ENCODE results near the gene RHOT1.
"Not testable (repeated sequence)": the region's sequence is repeated elsewhere in the genome, so short reads cannot be mapped to it uniquely, and the experiment has no call there.

RHOT1 gene

DNA sequence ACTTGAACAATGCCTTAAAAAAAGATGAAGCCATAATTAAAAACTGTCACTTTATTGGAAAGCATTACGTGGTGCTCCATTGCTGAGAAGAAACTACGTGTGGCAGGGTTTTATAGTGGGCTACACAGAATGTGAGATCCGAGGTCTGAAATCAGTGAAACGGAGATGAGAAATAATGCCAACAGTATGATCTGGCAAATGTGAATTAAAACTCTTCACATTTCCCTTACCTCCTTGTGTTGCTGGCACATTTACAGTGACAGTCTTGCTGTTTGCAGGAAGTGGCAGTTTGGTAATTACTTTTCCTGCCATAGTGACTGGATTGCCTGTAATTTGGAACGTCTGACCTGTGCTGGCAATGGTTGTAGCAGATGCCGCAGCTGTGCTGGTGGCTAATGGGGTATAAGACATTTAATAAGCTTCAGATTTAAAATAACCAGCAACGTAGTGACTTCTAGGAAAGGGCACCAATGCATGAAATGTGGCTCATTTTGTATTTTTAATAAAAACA is 35.8 kb upstream of the RHOT1 start:
- WGBS (ENCODE audit: extremely low coverage, insufficient coverage, insufficient read length) = no CpG with 5 or more reads among the region's 7 CpGs
- not testable (repeated sequence) for H3K14ac ChIP-seq (ENCODE audit: low read length); H2BK12ac ChIP-seq (ENCODE audit: low read length); H3K9ac ChIP-seq (ENCODE audit: low read length); H2BK5ac ChIP-seq (ENCODE audit: low read depth, low read length, poor library complexity); H4K12ac ChIP-seq (ENCODE audit: low read depth, low read length); H3K9me3 ChIP-seq (ENCODE audit: insufficient read depth, low read depth, low read length); H3K36me3 ChIP-seq (ENCODE audit: control insufficient read depth in 1 of 2, insufficient read depth in 2 of 2, low read length in 2 of 2); H4K91ac ChIP-seq (ENCODE audit: low read depth, low read length); H2AFZ ChIP-seq (ENCODE audit: insufficient read depth, low read length, poor library complexity); H3K79me2 ChIP-seq (ENCODE audit: control insufficient read depth, insufficient read depth, low read length, poor library complexity); H3K27ac ChIP-seq (ENCODE audit: low read depth, low read length); H3K79me1 ChIP-seq (ENCODE audit: low read length); H2AK5ac ChIP-seq (ENCODE audit: low read length); H3K27me3 ChIP-seq (ENCODE audit: insufficient read depth, low read length); H3K4ac ChIP-seq (ENCODE audit: low read depth, low read length); DNase-seq; H3K4me2 ChIP-seq (ENCODE audit: low read length); H3K23ac ChIP-seq (ENCODE audit: low read length); H4K8ac ChIP-seq (ENCODE audit: low read depth, low read length); H3K4me1 ChIP-seq (ENCODE audit: control insufficient read depth in 1 of 2, insufficient read depth in 2 of 2, low read length in 2 of 2); H2BK120ac ChIP-seq (ENCODE audit: insufficient read depth, low read length, poor library complexity); H3K18ac ChIP-seq (ENCODE audit: low read length); H3K4me3 ChIP-seq (ENCODE audit: low read depth, low read length)

DNA sequence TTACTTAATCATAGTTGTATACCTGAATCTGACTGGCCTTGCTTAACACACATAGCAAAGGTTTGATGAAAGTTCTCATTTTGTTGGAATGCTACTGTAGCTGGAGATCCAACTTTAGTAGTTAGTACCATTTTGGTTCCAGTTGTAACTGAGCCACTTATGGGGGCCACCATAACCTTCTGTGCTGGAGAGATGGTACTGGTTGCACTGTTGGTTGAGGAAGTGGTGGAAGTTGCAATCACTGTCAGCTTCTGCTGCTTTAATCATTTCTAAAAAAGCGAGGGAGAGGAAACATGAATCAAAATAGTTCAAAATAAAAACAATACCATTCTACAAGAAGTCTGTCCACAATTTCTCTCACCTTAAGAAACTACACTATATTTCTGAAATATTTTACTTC is 35.1 kb upstream of the RHOT1 start:
- not testable (repeated sequence) for H3K4ac ChIP-seq (ENCODE audit: low read depth, low read length); H3K14ac ChIP-seq (ENCODE audit: low read length)
- WGBS (ENCODE audit: extremely low coverage, insufficient coverage, insufficient read length) = no CpG with 5 or more reads among the region's 1 CpG

DNA sequence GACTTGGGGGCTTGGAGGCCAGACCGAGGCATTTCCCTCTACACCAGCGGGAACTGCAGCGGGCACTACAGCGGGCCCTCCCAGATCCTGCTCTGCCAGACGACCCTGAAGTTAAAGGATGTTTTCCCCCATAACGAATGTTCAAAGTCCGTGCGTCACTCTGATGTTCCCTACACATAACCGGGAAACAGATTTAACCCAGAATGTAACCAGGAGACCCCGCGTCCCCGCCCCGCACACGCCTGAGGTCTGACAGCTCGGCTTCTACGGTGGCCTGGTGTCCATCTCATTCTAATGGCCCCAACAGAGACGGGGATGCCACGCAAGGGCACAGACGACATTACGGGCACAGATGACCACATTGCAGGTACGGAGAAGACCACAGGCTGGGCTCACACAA is 31.7 kb upstream of the RHOT1 start:
- H4K91ac ChIP-seq (ENCODE audit: low read depth, low read length) = no peak overlapping the region

More for the DNA sequence above, 35.1 kb upstream of the RHOT1 start:
- not testable (repeated sequence) for H4K12ac ChIP-seq (ENCODE audit: low read depth, low read length); H3K4me2 ChIP-seq (ENCODE audit: low read length); H3K27me3 ChIP-seq (ENCODE audit: insufficient read depth, low read length); H3K18ac ChIP-seq (ENCODE audit: low read length); DNase-seq; H3K9me3 ChIP-seq (ENCODE audit: insufficient read depth, low read depth, low read length); H3K9ac ChIP-seq (ENCODE audit: low read length); H3K36me3 ChIP-seq (ENCODE audit: control insufficient read depth in 1 of 2, insufficient read depth in 2 of 2, low read length in 2 of 2); H3K4me1 ChIP-seq (ENCODE audit: control insufficient read depth in 1 of 2, insufficient read depth in 2 of 2, low read length in 2 of 2); H2AK5ac ChIP-seq (ENCODE audit: low read length); H3K4me3 ChIP-seq (ENCODE audit: low read depth, low read length); H2BK12ac ChIP-seq (ENCODE audit: low read length); H4K91ac ChIP-seq (ENCODE audit: low read depth, low read length); H2AFZ ChIP-seq (ENCODE audit: insufficient read depth, low read length, poor library complexity); H2BK5ac ChIP-seq (ENCODE audit: low read depth, low read length, poor library complexity); H3K79me1 ChIP-seq (ENCODE audit: low read length); H3K23ac ChIP-seq (ENCODE audit: low read length); H2BK120ac ChIP-seq (ENCODE audit: insufficient read depth, low read length, poor library complexity); H3K79me2 ChIP-seq (ENCODE audit: control insufficient read depth, insufficient read depth, low read length, poor library complexity); H3K27ac ChIP-seq (ENCODE audit: low read depth, low read length); H4K8ac ChIP-seq (ENCODE audit: low read depth, low read length)

DNA sequence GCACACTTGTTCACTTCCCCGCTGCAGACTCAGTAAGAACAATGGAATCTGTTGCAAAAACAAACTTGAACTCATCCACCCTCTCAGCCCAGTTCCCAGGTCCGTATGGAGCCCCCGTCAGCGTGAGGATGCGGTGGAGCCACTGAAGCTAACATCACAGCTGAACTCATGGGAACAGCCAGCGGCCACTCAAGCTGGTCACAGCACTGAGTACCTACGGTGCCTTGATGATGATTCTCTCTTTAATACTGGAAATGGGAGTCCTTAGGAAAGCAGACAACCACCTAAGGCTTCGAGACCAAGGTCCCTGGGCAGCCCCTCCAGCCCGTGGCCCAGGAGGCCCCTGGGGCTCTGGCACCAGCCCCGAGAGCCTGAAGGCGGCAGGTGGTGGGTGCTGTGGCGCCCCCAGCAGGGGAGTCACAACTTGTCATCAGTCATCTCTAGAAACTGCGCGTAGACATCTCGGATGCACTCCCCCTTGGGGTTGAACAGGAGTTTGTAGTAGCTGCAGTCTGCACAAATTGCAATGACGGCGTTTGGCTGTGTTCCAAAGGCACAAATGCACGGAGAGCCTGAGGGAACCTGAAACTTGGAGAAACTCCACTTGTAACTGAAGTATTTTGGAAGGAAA is 31.0 kb upstream of the RHOT1 start:
- H3K4me3 ChIP-seq (ENCODE audit: low read depth, low read length) = no peak overlapping the region
- no peak for DNase-seq

More for the DNA sequence above, 31.7 kb upstream of the RHOT1 start:
- Histone ChIP-seq H2AK5ac (ENCODE audit: low read length) (no peak overlapping the region), H3K4me3 (ENCODE audit: low read depth, low read length) (no peak overlapping the region), H3K27me3 (ENCODE audit: insufficient read depth, low read length) (no peaks in the 10 kb centered on the region), H2BK120ac (ENCODE audit: insufficient read depth, low read length, poor library complexity) (no peak overlapping the region), H2AFZ (ENCODE audit: insufficient read depth, low read length, poor library complexity) (no peak overlapping the region), H3K9ac (ENCODE audit: low read length) (no peak overlapping the region), H3K79me2 (ENCODE audit: control insufficient read depth, insufficient read depth, low read length, poor library complexity) (no peaks in the 10 kb centered on the region), H3K79me1 (ENCODE audit: low read length) (no peaks in the 10 kb centered on the region), H3K27ac (ENCODE audit: low read depth, low read length) (no peak overlapping the region), H3K9me3 (ENCODE audit: insufficient read depth, low read depth, low read length) (no peaks in the 10 kb centered on the region), H3K14ac (ENCODE audit: low read length) (no peak overlapping the region), H3K4me2 (ENCODE audit: low read length) (no peak overlapping the region), H3K4me1 (ENCODE audit: control insufficient read depth in 1 of 2, insufficient read depth in 2 of 2, low read length in 2 of 2) (no peaks in the 10 kb centered on the region), H2BK12ac (ENCODE audit: low read length) (no peak overlapping the region), H2BK5ac (ENCODE audit: low read depth, low read length, poor library complexity) (no peak overlapping the region), H4K8ac (ENCODE audit: low read depth, low read length) (no peak overlapping the region), H4K12ac (ENCODE audit: low read depth, low read length) (no peak overlapping the region), H3K23ac (ENCODE audit: low read length) (no peak overlapping the region), H3K18ac (ENCODE audit: low read length) (no peak overlapping the region), H3K36me3 (ENCODE audit: control insufficient read depth in 1 of 2, insufficient read depth in 2 of 2, low read length in 2 of 2) (no peaks in the 10 kb centered on the region), H3K4ac (ENCODE audit: low read depth, low read length) (no peak overlapping the region)
- WGBS (ENCODE audit: extremely low coverage, insufficient coverage, insufficient read length) = no CpG with 5 or more reads among the region's 21 CpGs
- DNase-seq = no peak

More for the DNA sequence above, 31.0 kb upstream of the RHOT1 start:
- Histone ChIP-seq H3K4me2 (ENCODE audit: low read length) (no peak overlapping the region), H3K27me3 (ENCODE audit: insufficient read depth, low read length) (no peaks in the 10 kb centered on the region), H3K4ac (ENCODE audit: low read depth, low read length) (no peak overlapping the region), H3K18ac (ENCODE audit: low read length) (no peak overlapping the region), H4K91ac (ENCODE audit: low read depth, low read length) (no peak overlapping the region), H3K14ac (ENCODE audit: low read length) (no peak overlapping the region), H3K23ac (ENCODE audit: low read length) (no peak overlapping the region), H2AK5ac (ENCODE audit: low read length) (no peak overlapping the region), H4K8ac (ENCODE audit: low read depth, low read length) (no peak overlapping the region), H4K12ac (ENCODE audit: low read depth, low read length) (no peak overlapping the region), H3K9me3 (ENCODE audit: insufficient read depth, low read depth, low read length) (no peaks in the 10 kb centered on the region), H2BK5ac (ENCODE audit: low read depth, low read length, poor library complexity) (no peak overlapping the region), H2AFZ (ENCODE audit: insufficient read depth, low read length, poor library complexity) (no peak overlapping the region), H2BK12ac (ENCODE audit: low read length) (no peak overlapping the region), H3K79me2 (ENCODE audit: control insufficient read depth, insufficient read depth, low read length, poor library complexity) (no peaks in the 10 kb centered on the region), H3K27ac (ENCODE audit: low read depth, low read length) (no peak overlapping the region), H3K36me3 (ENCODE audit: control insufficient read depth in 1 of 2, insufficient read depth in 2 of 2, low read length in 2 of 2) (no peaks in the 10 kb centered on the region), H3K9ac (ENCODE audit: low read length) (no peak overlapping the region), H3K4me1 (ENCODE audit: control insufficient read depth in 1 of 2, insufficient read depth in 2 of 2, low read length in 2 of 2) (no peaks in the 10 kb centered on the region), H3K79me1 (ENCODE audit: low read length) (no peaks in the 10 kb centered on the region), H2BK120ac (ENCODE audit: insufficient read depth, low read length, poor library complexity) (no peak overlapping the region)
- no CpG with 5 or more reads among the region's 18 CpGs for WGBS (ENCODE audit: extremely low coverage, insufficient coverage, insufficient read length)

All from trophoblast cell (in vitro differentiated cells and primary cell).